Right lobe of liver (tissue), 4 donors: ENCODE data around the gene SPATC1L.

ENCODE experiments used
- CTCF ChIP-seq, 4 donors: fragments of 200-600 bp in 3 of 4; fragments of 450-650 bp in 1 of 4; IDR thresholded peaks; one replicate each; pipeline versions ENCODE4 v1.5.1 to v1.8.0; 2016 to 2022; ENCODE audit warnings: antibody characterized with exemption in 4 of 4, mild to moderate bottlenecking in 2 of 4
- POLR2A ChIP-seq: fragments of 450-650 bp; IDR thresholded peaks from one replicate; pipeline ENCODE4 v1.6.1; 2017; ENCODE audit warnings: antibody characterized with exemption, mild to moderate bottlenecking
- donor health status: DM: no; HTN: no; CAD: no.
- donor health status: DM: no; HTN: no; CAD: no.
- donor health status: DM: no; HTN: yes; CAD: no.

- TF ChIP-seq CTCF (IDR thresholded peaks at IDR 0.05) (peak in 2 of 4 donors; percentile 12 to 25), POLR2A (peak; percentile 91)
Measured at GRCh38 chr21:46155514-46156377, 28.5 kb downstream of the SPATC1L start, which contains the start of gene FTCD.
